Thyroid gland (tissue), 4 donors: ENCODE measurements around the gene ZKSCAN3. TPM values are rescaled to one million over a fixed set of nuclear protein-coding genes. Genes with fewer than 3 reads are reported as not detected.

Experiments used
- DNase-seq, 2 donors: peaks; one replicate each; pipeline ENCODE4 v3.0.0-alpha.2; 2019
- H3K27ac ChIP-seq, 3 donors: fragments of 200-600 bp; sonication (generic); 1 replicate in 2 of 3; 2 replicates in 1 of 3; pipeline ENCODE4 v1.5.1; 2016 to 2019; ENCODE audit warnings: mild to moderate bottlenecking in 1 of 3, moderate library complexity in 1 of 3
- H3K27me3 ChIP-seq: fragments of 200-600 bp; sonication (generic); one replicate; pipeline ENCODE4 v1.5.1; 2019
- H3K36me3 ChIP-seq, 2 donors: fragments of 200-600 bp; sonication (generic); one replicate each; pipeline ENCODE4 v1.5.1; 2016 to 2019
- H3K4me1 ChIP-seq, 2 donors: fragments of 200-600 bp; sonication (generic); one replicate each; pipeline ENCODE4 v1.5.1; 2017 to 2019
- H3K4me3 ChIP-seq, 3 donors: fragments of 200-600 bp; sonication (generic); replicated peaks in 1 of 3; 1 replicate in 2 of 3; 2 replicates in 1 of 3; pipeline ENCODE4 v1.5.1; 2016; ENCODE audit warnings: mild to moderate bottlenecking in 1 of 3
- H3K9me3 ChIP-seq: fragments of 200-600 bp; sonication (generic); one replicate; pipeline ENCODE4 v1.5.1; 2017
- POLR2A ChIP-seq, 2 donors: fragments of 450-650 bp; IDR thresholded peaks; one replicate each; pipeline ENCODE4 v1.6.1; 2017; ENCODE audit warnings: antibody characterized with exemption in 2 of 2, mild to moderate bottlenecking in 2 of 2, moderate library complexity in 1 of 2
- WGBS, 2 donors: methylation state at CpG; one replicate each; pipeline ENCODE4 v1.1.5; 2017; 5-methylcytosine and 5-hydroxymethylcytosine counted together
- intact Hi-C: fragments of 100-400 bp; cut with DNase I; formaldehyde crosslinking; loops from one replicate; pipeline ENCODE4 v1.15.1; 2023
- total RNA-seq, 4 donors: library from RNA; depleted of rRNA; stranded (reverse); fragments of >200 nt; gene quantifications; one replicate each; pipeline ENCODE4 v1.2.3, GENCODE V29; 2016
- TF ChIP-seq, protein P1 (sequence below), 6 experiments: fragments of 200-600 bp in 3 of 6; fragments of 450-650 bp in 3 of 6; sonication (generic) in 3 of 6; IDR thresholded peaks; one replicate each; pipeline ENCODE4 v1.5.1; 2016 to 2019; ENCODE audit warnings: antibody characterized with exemption in 6 of 6, mild to moderate bottlenecking in 2 of 6, inconsistent platforms in 1 of 6, moderate library complexity in 1 of 6

The ZKSCAN3 gene
- total RNA-seq, 4 donors from 2014 or later, result 7.0 to 10.5 (median 8.6) TPM

- DNase-seq, result peak; percentile 96 to 97
- Histone ChIP-seq H3K27ac (peak within 1 kb of the TSS; percentile 93 to 96 (median 94)), H3K27me3 (no peaks in the 10 kb centered on the region), H3K4me1 (peaks cover 9 to 12% of the 10 kb centered on the region in 2 donors), H3K36me3 (no peaks in the 10 kb centered on the region), H3K9me3 (no peaks in the 10 kb centered on the region), H3K4me3 (peak within 1 kb of the TSS; percentile 6 to 54 (median 29))
- TF ChIP-seq, protein P1, sequence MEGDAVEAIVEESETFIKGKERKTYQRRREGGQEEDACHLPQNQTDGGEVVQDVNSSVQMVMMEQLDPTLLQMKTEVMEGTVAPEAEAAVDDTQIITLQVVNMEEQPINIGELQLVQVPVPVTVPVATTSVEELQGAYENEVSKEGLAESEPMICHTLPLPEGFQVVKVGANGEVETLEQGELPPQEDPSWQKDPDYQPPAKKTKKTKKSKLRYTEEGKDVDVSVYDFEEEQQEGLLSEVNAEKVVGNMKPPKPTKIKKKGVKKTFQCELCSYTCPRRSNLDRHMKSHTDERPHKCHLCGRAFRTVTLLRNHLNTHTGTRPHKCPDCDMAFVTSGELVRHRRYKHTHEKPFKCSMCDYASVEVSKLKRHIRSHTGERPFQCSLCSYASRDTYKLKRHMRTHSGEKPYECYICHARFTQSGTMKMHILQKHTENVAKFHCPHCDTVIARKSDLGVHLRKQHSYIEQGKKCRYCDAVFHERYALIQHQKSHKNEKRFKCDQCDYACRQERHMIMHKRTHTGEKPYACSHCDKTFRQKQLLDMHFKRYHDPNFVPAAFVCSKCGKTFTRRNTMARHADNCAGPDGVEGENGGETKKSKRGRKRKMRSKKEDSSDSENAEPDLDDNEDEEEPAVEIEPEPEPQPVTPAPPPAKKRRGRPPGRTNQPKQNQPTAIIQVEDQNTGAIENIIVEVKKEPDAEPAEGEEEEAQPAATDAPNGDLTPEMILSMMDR (IDR thresholded peaks at IDR 0.05), result no peak
- TF ChIP-seq POLR2A (IDR thresholded peaks at IDR 0.05), result peak in 1 of 2 donors; percentile 82
- intact Hi-C loops, result no loop called here
- 0 to 2% methylated on average over 31 to 35 of the region's 35 CpGs for WGBS, 2 donors
Observed at GRCh38 chr6:28335564-28336283, 14.0 kb upstream of the ZKSCAN3 start, which contains the start of gene ZSCAN31. ZSCAN31 (minus strand) TSS chr6:28336148; CDS start chr6:28329683, 6,465 bp downstream.

DNA sequence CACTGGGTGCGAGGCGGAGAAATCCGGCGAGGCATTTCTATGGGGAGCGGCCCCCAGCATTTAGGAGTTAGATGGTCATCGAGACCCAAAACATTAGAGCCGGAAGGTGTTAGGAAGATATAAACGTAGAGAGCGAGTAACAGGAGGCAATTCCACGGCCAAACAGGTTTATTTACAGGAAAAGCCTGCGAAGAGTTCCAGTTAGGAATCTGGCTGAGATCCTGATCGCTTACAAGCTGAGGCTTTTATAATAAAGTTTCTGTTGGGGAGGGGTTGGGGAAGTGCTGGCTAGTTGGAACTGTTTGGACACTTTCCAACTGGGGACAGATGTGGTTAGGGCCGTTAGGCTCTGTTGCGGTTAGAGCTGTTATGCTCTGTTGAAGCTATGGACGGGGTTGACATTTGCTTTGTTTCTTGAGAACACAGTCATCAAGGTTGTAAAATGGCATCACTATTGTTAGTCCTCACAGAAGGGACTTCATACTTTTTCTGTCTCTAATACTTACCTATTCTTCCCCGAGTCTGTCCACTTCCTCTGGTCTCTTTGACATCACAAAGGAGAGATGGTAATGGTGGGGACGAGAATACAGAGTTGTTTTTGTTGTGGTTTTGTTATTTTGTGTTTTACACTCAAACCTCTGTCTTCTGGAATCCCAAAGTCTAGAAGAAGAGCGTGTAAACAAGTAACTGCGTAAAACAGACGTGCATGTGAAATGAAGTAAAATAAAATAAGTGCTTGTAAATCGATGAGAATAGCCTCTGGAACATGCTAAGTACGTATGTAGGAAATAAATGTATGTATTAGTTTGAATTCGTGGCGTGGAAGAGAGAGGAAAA, 13.2 kb upstream of the ZKSCAN3 start:
- Histone ChIP-seq H3K9me3 (no peaks in the 10 kb centered on the region), H3K27ac (peak overlapping the region; percentile 93 to 96 (median 94)), H3K36me3 (no peaks in the 10 kb centered on the region), H3K27me3 (no peaks in the 10 kb centered on the region), H3K4me1 (peaks cover 9 to 12% of the 10 kb centered on the region in 2 donors), H3K4me3 (peak overlapping the region; percentile 6 to 54 (median 29))
- intact Hi-C loops, result no loop called here
- 10 to 12% methylated on average over 24 of the region's 24 CpGs for WGBS, 2 donors
- DNase-seq, result peak; percentile 18 to 19
- TF ChIP-seq, protein P1 (IDR thresholded peaks at IDR 0.05), result no peak
- TF ChIP-seq POLR2A (IDR thresholded peaks at IDR 0.05), result no peak

GRCh38 chr6:28337121-28337520, 12.6 kb upstream of the ZKSCAN3 start:
- intact Hi-C loops, result no loop called here
- H3K4me3 ChIP-seq, result no peak overlapping the region
- H3K9me3 ChIP-seq, result no peaks in the 10 kb centered on the region
- no peaks in the 10 kb centered on the region for H3K36me3 ChIP-seq
- no peaks in the 10 kb centered on the region for H3K27me3 ChIP-seq
- DNase-seq, result no peak
- no peak for TF ChIP-seq POLR2A (IDR thresholded peaks at IDR 0.05)
- TF ChIP-seq, protein P1 (IDR thresholded peaks at IDR 0.05), result no peak
- peak overlapping the region in 2 of 3 donors; percentile 94 to 96 for H3K27ac ChIP-seq
- H3K4me1 ChIP-seq, result peaks cover 9 to 12% of the 10 kb centered on the region in 2 donors

GRCh38 chr6:28340310-28341095, 9.2 kb upstream of the ZKSCAN3 start:
- intact Hi-C loops, result no loop called here
- no peak overlapping the region for H3K27ac ChIP-seq

More at GRCh38 chr6:28340310-28341095, 9.2 kb upstream of the ZKSCAN3 start:
- Histone ChIP-seq H3K36me3 (no peaks in the 10 kb centered on the region), H3K27me3 (no peaks in the 10 kb centered on the region), H3K4me3 (no peak overlapping the region), H3K4me1 (peaks cover 9% of the 10 kb centered on the region in 2 donors), H3K9me3 (no peaks in the 10 kb centered on the region)
- no peak for DNase-seq
- TF ChIP-seq, protein P1 (IDR thresholded peaks at IDR 0.05), result no peak
- TF ChIP-seq POLR2A (IDR thresholded peaks at IDR 0.05), result no peak
- WGBS, 2 donors, result 84 to 87% methylated on average over 1 of the region's 1 CpG
